OCI-LY1 (cell line): Measurements from ENCODE around the gene GATM.

Experiments used
- CTCF ChIP-seq: fragments of 200-600 bp; sonication (generic), shearing (Covaris generic); IDR thresholded peaks from 2 replicates; pipeline ENCODE4 v1.5.1; 2017; ENCODE audit warnings: mild to moderate bottlenecking, antibody characterized with exemption, low read length, moderate library complexity, mixed read lengths
- EZH2 ChIP-seq: fragments of 200-600 bp; sonication (generic), shearing (Covaris generic); IDR thresholded peaks from 2 replicates; pipeline ENCODE4 v1.8.0; 2017; ENCODE audit warnings: borderline replicate concordance, mixed run types, mild to moderate bottlenecking, antibody characterized with exemption, low read length, moderate library complexity, mixed read lengths

DNA sequence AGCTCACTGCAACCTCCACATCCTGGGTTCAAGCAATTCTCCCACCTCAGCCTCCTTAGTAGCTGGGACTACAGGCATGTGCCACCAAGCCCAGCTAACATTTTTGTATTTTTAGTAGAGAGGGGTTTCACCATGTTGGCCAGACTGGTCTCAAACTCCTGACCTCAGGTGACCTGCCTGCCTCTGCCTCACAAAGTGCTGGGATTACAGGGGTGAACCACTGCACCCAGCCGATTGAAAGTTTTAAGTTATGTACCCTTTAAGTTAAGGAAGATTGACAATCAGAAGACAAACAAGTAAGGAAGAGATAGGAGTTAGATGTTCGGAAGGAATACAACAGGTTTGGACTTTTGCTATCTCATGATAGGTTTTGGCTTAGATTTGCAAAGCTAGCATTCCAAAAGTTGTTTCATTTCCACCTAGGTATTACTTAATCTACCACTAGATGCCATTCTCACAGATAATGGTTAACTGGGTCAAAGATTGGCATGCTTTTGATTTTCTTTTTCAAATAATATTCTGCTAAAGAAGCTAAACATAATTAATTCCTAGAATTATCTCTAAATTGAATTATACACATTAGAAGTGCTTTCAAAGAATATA is 35.0 kb downstream of the GATM start:
- TF ChIP-seq CTCF: no peak
- TF ChIP-seq EZH2: no peak
